RWPE1 (cell line): ENCODE results near the gene PIGV.

Experiments
- CTCF ChIA-PET: fragments of 350-600 bp; sonication (Branson Sonifier 250); formaldehyde crosslinking; extraction: SDS; loops from one replicate; lab custom pipeline; 2021; lab: Yijun Ruan, JAX
- POLR2A ChIA-PET: fragments of 400-600 bp; formaldehyde crosslinking; extraction: SDS; loops from one replicate; lab custom pipeline; 2020; ENCODE audit warnings: antibody characterized with exemption; ENCODE audit not compliant: low non-redundant PET; lab: Yijun Ruan, JAX
- DNase-seq: peaks from one replicate; pipeline ENCODE4 v3.0.0; 2012; ENCODE audit warnings: low spot score
- H3K27ac ChIP-seq: fragments of 450-650 bp; 2 replicates; pipeline ENCODE4 v1.5.1; 2017
- CTCF ChIP-seq: fragments of 450-650 bp; conservative IDR thresholded peaks from 2 replicates; pipeline ENCODE4 v1.5.1; 2017; ENCODE audit warnings: low read depth, mild to moderate bottlenecking

The PIGV gene

GRCh38 chr1:26779098-26779668, 8.6 kb upstream of the PIGV start:
- POLR2A ChIA-PET: interaction anchor here (1.0 kb wide), 1 partner anchor 9 kb away, joined by 4 read pairs; the partner anchor contains the start of gene PIGV
- H3K27ac ChIP-seq: no peak overlapping the region
- TF ChIP-seq CTCF: no peak
- CTCF ChIA-PET: interaction anchor here (0.6 to 1.3 kb wide), 4 partner anchors 27 to 928 kb away, joined by 3 read pairs; no protein-coding TSS in a partner anchor
- no peak for DNase-seq

GRCh38 chr1:26780344-26780957, 7.3 kb upstream of the PIGV start:
- no peak for DNase-seq
- CTCF ChIA-PET: no interaction called here
- TF ChIP-seq CTCF: no peak
- peak overlapping the region; percentile 16; the same call in 1 of the 2 replicates for H3K27ac ChIP-seq
- POLR2A ChIA-PET: interaction anchor here (0.6 kb wide), 1 partner anchor 12 kb away, joined by 6 read pairs; no protein-coding TSS in a partner anchor

- no peak overlapping the region for H3K27ac ChIP-seq
- ChIA-PET POLR2A (interaction anchor here (0.6 kb wide), 1 partner anchor 13 kb away, joined by 6 read pairs; no protein-coding TSS in a partner anchor), CTCF (interaction anchor here (0.6 to 0.7 kb wide), 3 partner anchors 184 to 252 kb away, joined by 3 to 4 read pairs (median 4); no protein-coding TSS in a partner anchor)
- TF ChIP-seq CTCF: no peak
- DNase-seq: no peak
These were observed 6.4 kb upstream of the PIGV start for GRCh38 chr1:26781206-26781825.

GRCh38 chr1:26782521-26783212, 5.1 kb upstream of the PIGV start:
- ChIA-PET CTCF (no interaction called here), POLR2A (no interaction called here)
- no peak for DNase-seq
- TF ChIP-seq CTCF: no peak
- no peak overlapping the region for H3K27ac ChIP-seq

- H3K27ac ChIP-seq: peak overlapping the region; percentile 53
- ChIA-PET CTCF (interaction anchor here (0.8 kb wide), 1 partner anchor 37 kb away, joined by 3 read pairs; no protein-coding TSS in a partner anchor), POLR2A (interaction anchor here (1.2 kb wide), 1 partner anchor 85 kb away, joined by 4 read pairs; no protein-coding TSS in a partner anchor)
- no peak for TF ChIP-seq CTCF
- no peak for DNase-seq
These were observed 4.1 kb upstream of the PIGV start for GRCh38 chr1:26783646-26784022.
